OCI-LY1 (cell line): ENCODE measurements around the gene HS3ST2.

Experiments used
- H2AFZ ChIP-seq: fragments of 200-600 bp; sonication (generic), shearing (Covaris generic); 2 replicates; pipeline ENCODE4 v1.6.0; 2014; ENCODE audit warnings: antibody characterized with exemption, mild to moderate bottlenecking, low read length
- H3F3A ChIP-seq: fragments of 200-600 bp; sonication (generic), shearing (Covaris generic); 2 replicates; pipeline ENCODE4 v1.6.0; 2014; ENCODE audit warnings: mild to moderate bottlenecking, antibody characterized with exemption, low read length, moderate library complexity; ENCODE audit not compliant: insufficient read depth
- H3K27ac ChIP-seq: fragments of 200-600 bp; sonication (generic); 2 replicates; pipeline ENCODE4 v1.5.1; 2014; ENCODE audit warnings: low read length, mixed run types, mild to moderate bottlenecking, low read depth; ENCODE audit not compliant: poor library complexity, severe bottlenecking
- H3K27me3 ChIP-seq: fragments of 200-600 bp; sonication (generic); 2 replicates; pipeline ENCODE4 v1.6.0; 2014; ENCODE audit warnings: antibody characterized with exemption, mild to moderate bottlenecking, low read length, moderate library complexity; ENCODE audit not compliant: insufficient read depth
- H3K36me3 ChIP-seq: fragments of 200-600 bp; sonication (generic); 2 replicates; pipeline ENCODE4 v1.6.1; 2014; ENCODE audit warnings: mild to moderate bottlenecking, antibody characterized with exemption, low read length, moderate library complexity, mixed read lengths; ENCODE audit not compliant: insufficient read depth
- H3K4me1 ChIP-seq: fragments of 200-600 bp; sonication (generic); 2 replicates; pipeline ENCODE4 v1.5.1; 2014; ENCODE audit warnings: mild to moderate bottlenecking, low read length, moderate library complexity; ENCODE audit not compliant: insufficient read depth, severe bottlenecking
- H3K4me2 ChIP-seq: fragments of 200-600 bp; sonication (generic), shearing (Covaris generic); 2 replicates; pipeline ENCODE4 v1.6.1; 2014; ENCODE audit warnings: low read length
- H3K4me3 ChIP-seq: fragments of 200-600 bp; sonication (generic); 2 replicates; pipeline ENCODE4 v1.5.1; 2014; ENCODE audit warnings: low read length, low read depth, mild to moderate bottlenecking, mixed read lengths; ENCODE audit not compliant: poor library complexity, severe bottlenecking
- H3K79me2 ChIP-seq: fragments of 200-600 bp; shearing (Covaris generic); 2 replicates; pipeline ENCODE4 v1.6.1; 2016; ENCODE audit warnings: mixed run types, low read length, mixed read lengths; ENCODE audit not compliant: insufficient read depth
- H3K9ac ChIP-seq: fragments of 200-600 bp; sonication (generic), shearing (Covaris generic); 2 replicates; pipeline ENCODE4 v1.6.1; 2014; ENCODE audit warnings: mild to moderate bottlenecking, low read length, mixed read lengths
- H3K9me2 ChIP-seq: fragments of 200-600 bp; sonication (generic), shearing (Covaris generic); 2 replicates; pipeline ENCODE4 v1.6.1; 2014; ENCODE audit warnings: low read depth, mild to moderate bottlenecking, low read length, mixed read lengths
- H3K9me3 ChIP-seq: fragments of 200-600 bp; shearing (Covaris generic); 2 replicates; pipeline ENCODE4 v1.6.1; 2014; ENCODE audit warnings: low read length, mixed read lengths
- H4K20me1 ChIP-seq: fragments of 200-600 bp; sonication (generic), shearing (Covaris generic); 2 replicates; pipeline ENCODE4 v1.6.0; 2016; ENCODE audit warnings: mild to moderate bottlenecking, low read length; ENCODE audit not compliant: insufficient read depth
- EZH2 ChIP-seq: fragments of 200-600 bp; sonication (generic), shearing (Covaris generic); IDR thresholded peaks from 2 replicates; pipeline ENCODE4 v1.8.0; 2017; ENCODE audit warnings: borderline replicate concordance, mixed run types, mild to moderate bottlenecking, antibody characterized with exemption, low read length, moderate library complexity, mixed read lengths
- TF ChIP-seq, protein P1 (sequence below): fragments of 200-600 bp; sonication (generic), shearing (Covaris generic); IDR thresholded peaks from 2 replicates; pipeline ENCODE4 v1.5.1; 2017; ENCODE audit warnings: mild to moderate bottlenecking, antibody characterized with exemption, low read length, moderate library complexity, mixed read lengths

Gene HS3ST2

DNA sequence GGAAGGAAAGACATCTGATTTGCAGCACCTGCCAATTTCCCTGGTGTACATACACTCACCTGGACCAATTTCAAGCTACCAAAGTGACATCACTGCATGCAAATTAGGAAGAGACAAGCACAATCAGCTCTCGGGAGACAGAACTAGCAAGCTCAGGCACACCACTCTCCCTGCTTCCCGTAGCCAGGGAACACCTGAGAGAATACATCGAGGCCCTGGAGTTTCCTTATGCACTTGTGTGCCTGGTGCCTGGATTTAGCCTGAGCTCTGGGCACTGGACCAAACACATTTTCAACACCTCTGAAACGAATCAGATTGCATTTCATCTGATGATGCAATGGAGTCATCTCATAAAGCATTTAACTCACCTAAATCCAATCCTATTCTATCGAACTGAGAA lies 110.5 kb downstream of the HS3ST2 start:
- H4K20me1 ChIP-seq, result no peaks in the 10 kb centered on the region
- no peak overlapping the region for H2AFZ ChIP-seq
- no peaks in the 10 kb centered on the region for H3K79me2 ChIP-seq
- no peak overlapping the region for H3K9ac ChIP-seq
- H3K4me2 ChIP-seq, result no peak overlapping the region
- no peaks in the 10 kb centered on the region for H3K4me1 ChIP-seq
- H3K36me3 ChIP-seq, result no peaks in the 10 kb centered on the region
- no peaks in the 10 kb centered on the region for H3K9me3 ChIP-seq
- TF ChIP-seq EZH2, result no peak
- TF ChIP-seq, protein P1, sequence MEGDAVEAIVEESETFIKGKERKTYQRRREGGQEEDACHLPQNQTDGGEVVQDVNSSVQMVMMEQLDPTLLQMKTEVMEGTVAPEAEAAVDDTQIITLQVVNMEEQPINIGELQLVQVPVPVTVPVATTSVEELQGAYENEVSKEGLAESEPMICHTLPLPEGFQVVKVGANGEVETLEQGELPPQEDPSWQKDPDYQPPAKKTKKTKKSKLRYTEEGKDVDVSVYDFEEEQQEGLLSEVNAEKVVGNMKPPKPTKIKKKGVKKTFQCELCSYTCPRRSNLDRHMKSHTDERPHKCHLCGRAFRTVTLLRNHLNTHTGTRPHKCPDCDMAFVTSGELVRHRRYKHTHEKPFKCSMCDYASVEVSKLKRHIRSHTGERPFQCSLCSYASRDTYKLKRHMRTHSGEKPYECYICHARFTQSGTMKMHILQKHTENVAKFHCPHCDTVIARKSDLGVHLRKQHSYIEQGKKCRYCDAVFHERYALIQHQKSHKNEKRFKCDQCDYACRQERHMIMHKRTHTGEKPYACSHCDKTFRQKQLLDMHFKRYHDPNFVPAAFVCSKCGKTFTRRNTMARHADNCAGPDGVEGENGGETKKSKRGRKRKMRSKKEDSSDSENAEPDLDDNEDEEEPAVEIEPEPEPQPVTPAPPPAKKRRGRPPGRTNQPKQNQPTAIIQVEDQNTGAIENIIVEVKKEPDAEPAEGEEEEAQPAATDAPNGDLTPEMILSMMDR, result no peak
- no peak overlapping the region for H3K27ac ChIP-seq
- no peaks in the 10 kb centered on the region for H3K9me2 ChIP-seq
- no peaks in the 10 kb centered on the region for H3K27me3 ChIP-seq
- no peak overlapping the region for H3K4me3 ChIP-seq
- H3F3A ChIP-seq, result no peaks in the 10 kb centered on the region

DNA sequence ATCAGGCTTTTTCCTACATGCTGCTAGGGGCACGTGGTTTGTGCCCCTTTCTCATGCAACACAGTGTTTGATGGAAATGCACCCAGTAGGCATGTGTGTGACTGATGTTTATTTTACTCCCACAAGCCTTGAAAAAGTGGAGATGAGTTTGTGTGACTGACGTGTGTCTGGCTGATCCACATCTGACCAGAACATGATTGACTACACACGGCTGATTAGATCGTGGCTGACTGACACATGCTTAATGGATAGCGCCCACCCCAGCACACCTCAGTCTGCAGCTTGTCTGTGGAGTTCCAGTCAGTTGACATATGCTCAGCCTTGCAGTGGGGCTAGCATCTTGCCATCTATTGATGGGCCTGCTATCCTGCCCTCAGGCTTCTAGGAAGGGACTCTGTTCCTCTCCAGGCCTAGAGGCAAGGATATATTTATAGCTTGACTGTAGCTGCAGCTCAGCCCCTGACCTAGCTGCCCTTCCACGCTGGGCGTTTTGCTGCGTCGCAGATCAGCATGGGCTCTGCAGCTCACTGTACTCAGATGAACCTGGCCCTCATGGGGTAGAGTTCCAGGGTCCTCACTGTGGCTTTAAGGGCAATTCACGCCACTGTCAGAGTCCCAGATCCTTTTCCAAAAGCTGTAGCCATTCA lies 112.3 kb downstream of the HS3ST2 start:
- H3K4me1 ChIP-seq, result no peaks in the 10 kb centered on the region
- no peaks in the 10 kb centered on the region for H3K79me2 ChIP-seq
- H3K9me3 ChIP-seq, result no peaks in the 10 kb centered on the region
- H4K20me1 ChIP-seq, result no peaks in the 10 kb centered on the region
- no peak overlapping the region for H3K4me2 ChIP-seq
- TF ChIP-seq, protein P1, result no peak
- TF ChIP-seq EZH2, result no peak
- H3K9me2 ChIP-seq, result no peaks in the 10 kb centered on the region
- H3K36me3 ChIP-seq, result no peaks in the 10 kb centered on the region
- no peak overlapping the region for H3K9ac ChIP-seq
- no peak overlapping the region for H3K27ac ChIP-seq
- no peaks in the 10 kb centered on the region for H3K27me3 ChIP-seq
- H2AFZ ChIP-seq, result no peak overlapping the region
- H3F3A ChIP-seq, result no peaks in the 10 kb centered on the region
- H3K4me3 ChIP-seq, result no peak overlapping the region

DNA sequence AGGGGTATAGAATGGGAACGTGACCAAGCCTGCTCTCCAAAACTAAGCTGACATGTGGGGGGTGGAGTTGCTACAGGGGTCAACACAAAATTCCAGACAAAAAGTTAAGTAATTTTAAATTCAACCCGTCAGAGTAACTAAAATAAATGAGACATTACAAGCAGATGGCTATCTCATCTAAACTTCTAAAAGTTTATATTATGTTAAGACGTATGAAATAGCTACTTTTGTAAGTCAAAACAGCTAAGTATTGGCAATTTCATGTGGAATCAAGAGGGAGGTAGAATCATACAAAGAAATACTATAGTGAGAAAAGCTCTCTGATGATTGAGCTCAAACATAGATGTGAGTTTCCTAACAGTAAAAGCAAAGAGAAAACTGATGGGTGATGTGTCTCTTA lies 113.3 kb downstream of the HS3ST2 start:
- no peak overlapping the region for H3K9ac ChIP-seq
- no peaks in the 10 kb centered on the region for H3K79me2 ChIP-seq
- no peak overlapping the region for H3K4me3 ChIP-seq
- H3K9me2 ChIP-seq, result no peaks in the 10 kb centered on the region
- H4K20me1 ChIP-seq, result no peaks in the 10 kb centered on the region
- no peaks in the 10 kb centered on the region for H3K9me3 ChIP-seq
- H3K27me3 ChIP-seq, result no peaks in the 10 kb centered on the region
- no peak overlapping the region for H3K4me2 ChIP-seq
- H3K4me1 ChIP-seq, result no peaks in the 10 kb centered on the region
- no peak for TF ChIP-seq EZH2
- TF ChIP-seq, protein P1, result no peak
- no peak overlapping the region for H3K27ac ChIP-seq
- no peaks in the 10 kb centered on the region for H3K36me3 ChIP-seq
- no peaks in the 10 kb centered on the region for H3F3A ChIP-seq
- no peak overlapping the region for H2AFZ ChIP-seq
